NCI-H1417 (cell line): Measurements from ENCODE around the gene MAFB.
A peak's percentile ranks its signal among the peaks of the same experiment; 100 is the strongest.

Experiments
- DNase-seq, 3 experiments: peaks; one replicate each; lab custom pipeline; 2025; lab: John Stamatoyannopoulos, UW

The MAFB gene

GRCh38 chr20:40703975-40704530 is 15.0 kb upstream of the MAFB start:
- DNase-seq, result peak in 2 of 3 experiments; percentile 81 to 94

GRCh38 chr20:40702504-40702903 is 13.5 kb upstream of the MAFB start:
- no peak for DNase-seq

- no peak for DNase-seq
Observed at GRCh38 chr20:40698744-40699143, 9.7 kb upstream of the MAFB start.

GRCh38 chr20:40698281-40698680 is 9.2 kb upstream of the MAFB start:
- DNase-seq, result no peak

- DNase-seq, result no peak
Observed at GRCh38 chr20:40697541-40697940, 8.5 kb upstream of the MAFB start.

GRCh38 chr20:40695214-40695613 is 6.2 kb upstream of the MAFB start:
- DNase-seq, result no peak

GRCh38 chr20:40694246-40694645 is 5.2 kb upstream of the MAFB start:
- no peak for DNase-seq

GRCh38 chr20:40692240-40693011 is 3.4 kb upstream of the MAFB start:
- DNase-seq, result no peak

GRCh38 chr20:40691566-40692239 is 2.7 kb upstream of the MAFB start:
- DNase-seq, result no peak

GRCh38 chr20:40690836-40691565 is 2.0 kb upstream of the MAFB start:
- no peak for DNase-seq

- peak; percentile 90 to 95 (median 93) for DNase-seq
Observed at GRCh38 chr20:40689943-40690835, 1.2 kb upstream of the MAFB start.

GRCh38 chr20:40688129-40689099 is 622 bp downstream of the MAFB start:
- peak in 2 of 3 experiments; percentile 86 to 87 for DNase-seq

GRCh38 chr20:40687384-40688128 is 1.5 kb downstream of the MAFB start:
- DNase-seq, result peak; percentile 53 to 82 (median 81)

GRCh38 chr20:40686893-40687292 is 2.1 kb downstream of the MAFB start:
- peak in 2 of 3 experiments; percentile 31 to 62 for DNase-seq

- DNase-seq, result peak in 2 of 3 experiments; percentile 21 to 59
Observed at GRCh38 chr20:40686434-40686882, 2.6 kb downstream of the MAFB start.

- no peak for DNase-seq
Observed at GRCh38 chr20:40685349-40685748, 3.7 kb downstream of the MAFB start.

- DNase-seq, result no peak
Observed at GRCh38 chr20:40683894-40684268, 5.2 kb downstream of the MAFB start.

- no peak for DNase-seq
Observed at GRCh38 chr20:40683221-40683893, 5.7 kb downstream of the MAFB start.
